OCI-LY3 (cell line): ENCODE results near the gene PTGER4.

ENCODE experiments used
- H2AFZ ChIP-seq: fragments of 200-600, 300-600 bp; shearing (Covaris generic); 2 replicates; pipeline ENCODE4 v1.6.0; 2014; ENCODE audit warnings: antibody characterized with exemption, low read depth, low read length
- H3K27ac ChIP-seq: fragments of 200-600, 300-600 bp; sonication (generic); 2 replicates; pipeline ENCODE4 v1.5.1; 2014; ENCODE audit warnings: mild to moderate bottlenecking, low read length, moderate library complexity, mixed read lengths
- H3K27me3 ChIP-seq: fragments of 200-600, 300-600 bp; sonication (generic); 2 replicates; pipeline ENCODE4 v1.6.1; 2014; ENCODE audit warnings: low read depth, low read length, mixed read lengths
- H3K36me3 ChIP-seq: fragments of 200-600, 300-600 bp; sonication (generic); replicated peaks from 2 replicates; pipeline ENCODE3; 2014; ENCODE audit warnings: low read depth, low read length, mixed read lengths
- H3K4me1 ChIP-seq: fragments of 300-600, 200-600 bp; sonication (generic); 2 replicates; pipeline ENCODE4 v1.6.1; 2014; ENCODE audit warnings: low read length, mixed read lengths
- H3K4me2 ChIP-seq: fragments of 200-600, 300-600 bp; sonication (generic); 2 replicates; pipeline ENCODE4 v1.6.1; 2014; ENCODE audit warnings: low read length, mixed read lengths
- H3K4me3 ChIP-seq: fragments of 300-600, 200-600 bp; sonication (generic); 2 replicates; pipeline ENCODE4 v1.5.1; 2014; ENCODE audit warnings: antibody characterized with exemption, mild to moderate bottlenecking, low read length, moderate library complexity
- H3K79me2 ChIP-seq: fragments of 300-600, 200-600 bp; shearing (Covaris generic); 2 replicates; pipeline ENCODE4 v1.6.1; 2014; ENCODE audit warnings: mild to moderate bottlenecking, low read length, mixed read lengths
- H3K9ac ChIP-seq: fragments of 300-600, 200-600 bp; shearing (Covaris generic); 2 replicates; pipeline ENCODE4 v1.6.0; 2014; ENCODE audit warnings: mild to moderate bottlenecking, low read length, moderate library complexity
- H3K9me3 ChIP-seq: fragments of 200-600, 300-600 bp; shearing (Covaris generic); 2 replicates; pipeline ENCODE4 v1.6.1; 2014; ENCODE audit warnings: low read length, mixed read lengths; ENCODE audit not compliant: insufficient read depth
- H4K20me1 ChIP-seq: fragments of 200-600, 300-600 bp; sonication (generic); 2 replicates; pipeline ENCODE4 v1.6.1; 2016; ENCODE audit warnings: low read length, mixed read lengths; ENCODE audit not compliant: insufficient read depth
- EZH2phosphoT487 ChIP-seq: fragments of 200-600 bp; shearing (Covaris generic); IDR thresholded peaks from 2 replicates; pipeline ENCODE4 v1.6.1; 2018; ENCODE audit warnings: antibody characterized with exemption, mixed run types, low read depth
- TF ChIP-seq, protein P1 (sequence below): fragments of 200-600, 300-600 bp; sonication (generic); IDR thresholded peaks from 2 replicates; pipeline ENCODE4 v1.5.1; 2014; ENCODE audit warnings: antibody characterized with exemption, low read length, low read depth

Gene PTGER4

DNA sequence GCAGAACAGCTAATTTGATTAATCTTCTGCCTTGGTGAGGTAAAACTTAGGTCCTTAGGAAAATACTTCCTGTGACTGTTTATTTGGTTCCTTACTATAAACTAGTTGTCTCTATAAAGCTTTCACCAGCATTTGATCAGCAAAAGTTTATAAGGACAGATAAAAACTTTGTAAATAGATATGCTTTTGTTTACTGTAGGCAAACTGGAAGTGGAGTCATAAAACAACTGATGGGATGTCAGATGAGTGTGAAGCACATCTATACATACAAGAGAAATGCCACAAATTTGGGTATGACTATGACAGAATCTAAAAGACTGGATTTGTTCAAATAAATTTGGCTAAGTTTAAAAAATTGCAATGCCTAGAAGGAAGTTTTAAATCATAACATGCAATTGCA is 5.5 kb downstream of the PTGER4 start:
- Histone ChIP-seq H3K79me2 (peaks cover 100% of the 10 kb centered on the region), H3K4me3 (peak overlapping the region; percentile 99), H4K20me1 (peaks cover 74% of the 10 kb centered on the region), H3K4me1 (peaks cover 45% of the 10 kb centered on the region), H2AFZ (no peak overlapping the region), H3K27ac (peak overlapping the region; percentile 94), H3K9ac (peak overlapping the region; percentile 98), H3K36me3 (peaks cover 80% of the 10 kb centered on the region), H3K4me2 (peak overlapping the region; percentile 94), H3K9me3 (no peaks in the 10 kb centered on the region), H3K27me3 (no peaks in the 10 kb centered on the region)
- TF ChIP-seq, protein P1, sequence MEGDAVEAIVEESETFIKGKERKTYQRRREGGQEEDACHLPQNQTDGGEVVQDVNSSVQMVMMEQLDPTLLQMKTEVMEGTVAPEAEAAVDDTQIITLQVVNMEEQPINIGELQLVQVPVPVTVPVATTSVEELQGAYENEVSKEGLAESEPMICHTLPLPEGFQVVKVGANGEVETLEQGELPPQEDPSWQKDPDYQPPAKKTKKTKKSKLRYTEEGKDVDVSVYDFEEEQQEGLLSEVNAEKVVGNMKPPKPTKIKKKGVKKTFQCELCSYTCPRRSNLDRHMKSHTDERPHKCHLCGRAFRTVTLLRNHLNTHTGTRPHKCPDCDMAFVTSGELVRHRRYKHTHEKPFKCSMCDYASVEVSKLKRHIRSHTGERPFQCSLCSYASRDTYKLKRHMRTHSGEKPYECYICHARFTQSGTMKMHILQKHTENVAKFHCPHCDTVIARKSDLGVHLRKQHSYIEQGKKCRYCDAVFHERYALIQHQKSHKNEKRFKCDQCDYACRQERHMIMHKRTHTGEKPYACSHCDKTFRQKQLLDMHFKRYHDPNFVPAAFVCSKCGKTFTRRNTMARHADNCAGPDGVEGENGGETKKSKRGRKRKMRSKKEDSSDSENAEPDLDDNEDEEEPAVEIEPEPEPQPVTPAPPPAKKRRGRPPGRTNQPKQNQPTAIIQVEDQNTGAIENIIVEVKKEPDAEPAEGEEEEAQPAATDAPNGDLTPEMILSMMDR, result no peak
- TF ChIP-seq EZH2phosphoT487, result no peak

DNA sequence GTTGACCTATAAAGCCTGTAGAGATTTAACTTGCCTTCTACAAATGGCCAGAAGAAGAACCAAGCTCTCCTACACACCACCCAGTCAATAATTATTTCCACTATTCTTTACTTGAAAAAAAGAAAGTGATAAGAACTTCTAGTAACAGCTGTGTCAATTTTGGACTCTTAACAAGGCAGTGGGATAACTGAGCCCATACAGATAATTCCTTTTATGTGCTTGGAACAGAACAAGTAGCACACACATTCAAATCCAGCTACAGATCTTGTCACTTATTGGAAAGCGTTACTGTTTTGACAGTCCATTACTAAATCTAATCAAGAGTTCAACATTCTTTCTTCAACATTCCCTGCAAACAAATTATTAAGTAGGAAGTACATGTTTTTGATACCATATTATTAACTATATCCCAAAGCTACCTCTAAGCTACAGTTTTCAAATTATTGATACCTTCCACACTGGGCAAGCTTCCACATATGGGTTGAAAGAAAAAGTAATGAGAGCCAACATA is 6.3 kb downstream of the PTGER4 start:
- Histone ChIP-seq H3K9me3 (no peaks in the 10 kb centered on the region), H3K4me3 (peak overlapping the region; percentile 99), H3K27me3 (no peaks in the 10 kb centered on the region), H2AFZ (no peak overlapping the region), H3K4me1 (peaks cover 45% of the 10 kb centered on the region), H4K20me1 (peaks cover 78% of the 10 kb centered on the region), H3K36me3 (peaks cover 80% of the 10 kb centered on the region), H3K27ac (peak overlapping the region; percentile 94), H3K79me2 (peaks cover 100% of the 10 kb centered on the region), H3K9ac (peak overlapping the region; percentile 98), H3K4me2 (peak overlapping the region; percentile 94)
- TF ChIP-seq, protein P1, result no peak

GRCh38 chr5:40687321-40687720 is 7.6 kb downstream of the PTGER4 start:
- Histone ChIP-seq H3K79me2 (peaks cover 100% of the 10 kb centered on the region), H3K27ac (peak overlapping the region; percentile 94), H4K20me1 (peaks cover 91% of the 10 kb centered on the region)

GRCh38 chr5:40688127-40688761 is 8.5 kb downstream of the PTGER4 start:
- H3K36me3 ChIP-seq, result peaks cover 74% of the 10 kb centered on the region
- H4K20me1 ChIP-seq, result peaks cover 92% of the 10 kb centered on the region
- peak overlapping the region; percentile 51 for H3K9ac ChIP-seq
- H3K79me2 ChIP-seq, result peaks cover 100% of the 10 kb centered on the region
- H3K27ac ChIP-seq, result peak overlapping the region; percentile 94
- TF ChIP-seq, protein P1, result peak; percentile 75
- no peak for TF ChIP-seq EZH2phosphoT487
- peak overlapping the region; percentile 99 for H3K4me3 ChIP-seq
- peak overlapping the region; percentile 94 for H3K4me2 ChIP-seq
- H3K9me3 ChIP-seq, result no peaks in the 10 kb centered on the region
- no peaks in the 10 kb centered on the region for H3K27me3 ChIP-seq
- H2AFZ ChIP-seq, result no peak overlapping the region
- peaks cover 45% of the 10 kb centered on the region for H3K4me1 ChIP-seq

More at GRCh38 chr5:40687321-40687720, 7.6 kb downstream of the PTGER4 start:
- no peak for TF ChIP-seq EZH2phosphoT487
- TF ChIP-seq, protein P1, result no peak
- H3K36me3 ChIP-seq, result peaks cover 75% of the 10 kb centered on the region
- H3K27me3 ChIP-seq, result no peaks in the 10 kb centered on the region
- peak overlapping the region; percentile 51 for H3K9ac ChIP-seq
- no peak overlapping the region for H2AFZ ChIP-seq
- H3K4me1 ChIP-seq, result peaks cover 45% of the 10 kb centered on the region
- peak overlapping the region; percentile 99 for H3K4me3 ChIP-seq
- no peaks in the 10 kb centered on the region for H3K9me3 ChIP-seq
- H3K4me2 ChIP-seq, result peak overlapping the region; percentile 94
